Measurements from ENCODE around the gene GEMIN2.

GEMIN2 gene

GRCh38 chr14:39179042-39179441, 64.9 kb downstream of the GEMIN2 start:
- H3K79me2 ChIP-seq (ENCODE audit: insufficient read depth, low read length), result peaks cover 54% of the 10 kb centered on the region
- no peaks in the 10 kb centered on the region for H3K9me3 ChIP-seq (ENCODE audit: insufficient read depth, low read length, severe bottlenecking)
- peak overlapping the region; percentile 16; the same call in 1 of the 2 replicates for H3K4me2 ChIP-seq (ENCODE audit: insufficient read depth, low read length)
- H3K4me1 ChIP-seq (ENCODE audit: insufficient read depth, low read length), result peaks cover 36% of the 10 kb centered on the region
- H3K27me3 ChIP-seq (ENCODE audit: insufficient read depth, low read length, poor library complexity), result no peaks in the 10 kb centered on the region
- no peak overlapping the region for H3K27ac ChIP-seq (ENCODE audit: low read length)
- no peak overlapping the region for H3K4me3 ChIP-seq (ENCODE audit: low read depth in 1 of 2, low read length in 2 of 2)
- TF ChIP-seq EZH2 (IDR thresholded peaks at IDR 0.05; ENCODE audit: borderline replicate concordance, low read depth, low read length, severe bottlenecking) (no peak), CTCF (IDR thresholded peaks at IDR 0.05; ENCODE audit: borderline replicate concordance, extremely low read depth, low read length, poor library complexity, severe bottlenecking) (no peak)
- H2AFZ ChIP-seq (ENCODE audit: low read depth, low read length), result no peak overlapping the region
- no peak overlapping the region for H3K9ac ChIP-seq (ENCODE audit: low read depth, low read length)
- DNase-seq, result no peak
- ATAC-seq (ENCODE audit: insufficient read depth, low read depth), result no peak
- H4K20me1 ChIP-seq (ENCODE audit: insufficient read depth, low read length), result peaks cover 54% of the 10 kb centered on the region
- peaks cover 84% of the 10 kb centered on the region for H3K36me3 ChIP-seq (ENCODE audit: insufficient read depth, low read length)

- ATAC-seq (ENCODE audit: insufficient read depth, low read depth), result no peak
- no peaks in the 10 kb centered on the region for H3K27me3 ChIP-seq (ENCODE audit: insufficient read depth, low read length, poor library complexity)
- peaks cover 45% of the 10 kb centered on the region for H3K79me2 ChIP-seq (ENCODE audit: insufficient read depth, low read length)
- no peak overlapping the region for H3K9ac ChIP-seq (ENCODE audit: low read depth, low read length)
- peaks cover 30% of the 10 kb centered on the region for H3K4me1 ChIP-seq (ENCODE audit: insufficient read depth, low read length)
- TF ChIP-seq EZH2 (IDR thresholded peaks at IDR 0.05; ENCODE audit: borderline replicate concordance, low read depth, low read length, severe bottlenecking) (no peak), CTCF (IDR thresholded peaks at IDR 0.05; ENCODE audit: borderline replicate concordance, extremely low read depth, low read length, poor library complexity, severe bottlenecking) (no peak)
- H3K9me3 ChIP-seq (ENCODE audit: insufficient read depth, low read length, severe bottlenecking), result no peaks in the 10 kb centered on the region
- peaks cover 87% of the 10 kb centered on the region for H3K36me3 ChIP-seq (ENCODE audit: insufficient read depth, low read length)
- no peak overlapping the region for H2AFZ ChIP-seq (ENCODE audit: low read depth, low read length)
- H3K4me3 ChIP-seq (ENCODE audit: low read depth in 1 of 2, low read length in 2 of 2), result no peak overlapping the region
- no peak overlapping the region for H3K27ac ChIP-seq (ENCODE audit: low read length)
- no peak overlapping the region for H3K4me2 ChIP-seq (ENCODE audit: insufficient read depth, low read length)
- no peak for DNase-seq
- H4K20me1 ChIP-seq (ENCODE audit: insufficient read depth, low read length), result peaks cover 55% of the 10 kb centered on the region
Measured at GRCh38 chr14:39180553-39180952, 66.4 kb downstream of the GEMIN2 start.

GRCh38 chr14:39181026-39181692, 67.0 kb downstream of the GEMIN2 start:
- no peak for TF ChIP-seq EZH2 (IDR thresholded peaks at IDR 0.05; ENCODE audit: borderline replicate concordance, low read depth, low read length, severe bottlenecking)
- no peak for TF ChIP-seq CTCF (IDR thresholded peaks at IDR 0.05; ENCODE audit: borderline replicate concordance, extremely low read depth, low read length, poor library complexity, severe bottlenecking)
- Histone ChIP-seq H3K4me1 (ENCODE audit: insufficient read depth, low read length) (peaks cover 27% of the 10 kb centered on the region), H4K20me1 (ENCODE audit: insufficient read depth, low read length) (peaks cover 49% of the 10 kb centered on the region; the same call in 1 of the 2 replicates), H3K79me2 (ENCODE audit: insufficient read depth, low read length) (peaks cover 39% of the 10 kb centered on the region), H3K9ac (ENCODE audit: low read depth, low read length) (no peak overlapping the region), H3K27ac (ENCODE audit: low read length) (no peak overlapping the region), H3K9me3 (ENCODE audit: insufficient read depth, low read length, severe bottlenecking) (no peaks in the 10 kb centered on the region), H3K36me3 (ENCODE audit: insufficient read depth, low read length) (peaks cover 81% of the 10 kb centered on the region), H3K4me3 (ENCODE audit: low read depth in 1 of 2, low read length in 2 of 2) (no peak overlapping the region), H3K27me3 (ENCODE audit: insufficient read depth, low read length, poor library complexity) (no peaks in the 10 kb centered on the region), H3K4me2 (ENCODE audit: insufficient read depth, low read length) (peak overlapping the region; percentile 27; the same call in 1 of the 2 replicates), H2AFZ (ENCODE audit: low read depth, low read length) (no peak overlapping the region)
- ATAC-seq (ENCODE audit: insufficient read depth, low read depth) (peak; percentile 10; the same call in 2 of the 3 replicates), DNase-seq (no peak)

Data from DND-41 (cell line).